Measurements from ENCODE around the gene CSF3R. TPM values are rescaled to one million over a fixed set of nuclear protein-coding genes. Genes with fewer than 3 reads are reported as not detected.

CSF3R gene
- total RNA-seq, 1 experiment from 2014 or later: 0.26 TPM

GRCh38 chr1:36419140-36419539, 63.6 kb downstream of the CSF3R start:
- H3K27me3 Mint-ChIP-seq (ENCODE audit: low read depth): no peaks in the 10 kb centered on the region
- H3K9me3 Mint-ChIP-seq: no peaks in the 10 kb centered on the region
- no peak overlapping the region for H3K4me3 Mint-ChIP-seq
- ChIA-PET POLR2A (no interaction called here), CTCF (interaction anchor here (0.6 to 2.1 kb wide), 7 partner anchors 30 to 164 kb away, joined by 3 to 12 read pairs (median 4); no protein-coding TSS in a partner anchor)
- TF ChIP-seq, protein P1, sequence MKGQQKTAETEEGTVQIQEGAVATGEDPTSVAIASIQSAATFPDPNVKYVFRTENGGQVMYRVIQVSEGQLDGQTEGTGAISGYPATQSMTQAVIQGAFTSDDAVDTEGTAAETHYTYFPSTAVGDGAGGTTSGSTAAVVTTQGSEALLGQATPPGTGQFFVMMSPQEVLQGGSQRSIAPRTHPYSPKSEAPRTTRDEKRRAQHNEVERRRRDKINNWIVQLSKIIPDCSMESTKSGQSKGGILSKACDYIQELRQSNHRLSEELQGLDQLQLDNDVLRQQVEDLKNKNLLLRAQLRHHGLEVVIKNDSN (CRISPR knock-in tag; IDR thresholded peaks at IDR 0.05): no peak
- TF ChIP-seq E2F5 (CRISPR knock-in tag; IDR thresholded peaks at IDR 0.05) (no peak), NR2C2 (CRISPR knock-in tag; IDR thresholded peaks at IDR 0.05) (no peak), MAX (CRISPR knock-in tag; IDR thresholded peaks at IDR 0.05) (no peak), FOXK1 (CRISPR knock-in tag; IDR thresholded peaks at IDR 0.05) (no peak), JUN (CRISPR knock-in tag; IDR thresholded peaks at IDR 0.05) (no peak), ZNF416 (CRISPR knock-in tag; IDR thresholded peaks at IDR 0.05) (no peak), ATF1 (CRISPR knock-in tag; IDR thresholded peaks at IDR 0.05) (no peak), ERG (CRISPR knock-in tag; IDR thresholded peaks at IDR 0.05) (no peak), TEAD1 (CRISPR knock-in tag; IDR thresholded peaks at IDR 0.05) (no peak), SOX15 (CRISPR knock-in tag; IDR thresholded peaks at IDR 0.05) (no peak), JAZF1 (CRISPR knock-in tag; IDR thresholded peaks at IDR 0.05) (no peak), IRF2 (CRISPR knock-in tag; IDR thresholded peaks at IDR 0.05; ENCODE audit: borderline replicate concordance, low read depth) (no peak)
- TF ChIP-seq, protein P2, sequence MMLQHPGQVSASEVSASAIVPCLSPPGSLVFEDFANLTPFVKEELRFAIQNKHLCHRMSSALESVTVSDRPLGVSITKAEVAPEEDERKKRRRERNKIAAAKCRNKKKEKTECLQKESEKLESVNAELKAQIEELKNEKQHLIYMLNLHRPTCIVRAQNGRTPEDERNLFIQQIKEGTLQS (CRISPR knock-in tag; conservative IDR thresholded peaks at IDR 0.05): no peak
- TF ChIP-seq, protein P3, sequence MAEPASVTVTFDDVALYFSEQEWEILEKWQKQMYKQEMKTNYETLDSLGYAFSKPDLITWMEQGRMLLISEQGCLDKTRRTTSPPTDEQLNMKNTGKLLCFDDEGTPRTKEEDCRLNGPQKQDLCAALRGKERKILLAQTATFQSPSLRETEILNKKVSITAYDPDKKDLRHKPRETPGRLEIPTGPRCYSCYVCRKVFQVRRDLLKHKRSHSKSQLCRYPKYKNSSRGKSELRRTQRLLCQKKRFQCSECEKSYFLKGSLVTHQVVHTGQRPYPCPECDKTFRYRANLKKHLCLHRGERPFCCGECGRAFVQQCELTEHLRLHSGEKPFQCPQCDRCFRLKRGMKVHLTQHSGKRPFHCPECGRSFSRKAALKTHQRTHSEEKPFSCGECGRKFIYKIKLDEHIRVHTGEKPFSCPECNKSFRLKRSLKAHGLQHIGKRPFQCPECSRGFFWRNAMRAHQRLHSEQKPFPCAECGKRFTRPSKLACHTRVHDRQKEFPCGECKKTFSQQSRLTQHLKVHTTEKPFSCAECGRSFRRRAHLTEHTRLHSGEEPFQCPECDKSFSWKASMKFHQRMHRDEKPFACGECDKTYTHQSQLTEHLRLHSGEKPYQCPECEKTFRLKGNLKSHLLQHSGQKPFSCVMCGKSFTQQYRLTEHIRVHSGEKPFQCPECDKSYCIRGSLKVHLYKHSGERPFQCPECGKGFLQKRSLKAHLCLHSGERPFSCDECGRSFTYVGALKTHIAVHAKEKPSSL (CRISPR knock-in tag; conservative IDR thresholded peaks at IDR 0.05): no peak
- TF ChIP-seq, protein P4, sequence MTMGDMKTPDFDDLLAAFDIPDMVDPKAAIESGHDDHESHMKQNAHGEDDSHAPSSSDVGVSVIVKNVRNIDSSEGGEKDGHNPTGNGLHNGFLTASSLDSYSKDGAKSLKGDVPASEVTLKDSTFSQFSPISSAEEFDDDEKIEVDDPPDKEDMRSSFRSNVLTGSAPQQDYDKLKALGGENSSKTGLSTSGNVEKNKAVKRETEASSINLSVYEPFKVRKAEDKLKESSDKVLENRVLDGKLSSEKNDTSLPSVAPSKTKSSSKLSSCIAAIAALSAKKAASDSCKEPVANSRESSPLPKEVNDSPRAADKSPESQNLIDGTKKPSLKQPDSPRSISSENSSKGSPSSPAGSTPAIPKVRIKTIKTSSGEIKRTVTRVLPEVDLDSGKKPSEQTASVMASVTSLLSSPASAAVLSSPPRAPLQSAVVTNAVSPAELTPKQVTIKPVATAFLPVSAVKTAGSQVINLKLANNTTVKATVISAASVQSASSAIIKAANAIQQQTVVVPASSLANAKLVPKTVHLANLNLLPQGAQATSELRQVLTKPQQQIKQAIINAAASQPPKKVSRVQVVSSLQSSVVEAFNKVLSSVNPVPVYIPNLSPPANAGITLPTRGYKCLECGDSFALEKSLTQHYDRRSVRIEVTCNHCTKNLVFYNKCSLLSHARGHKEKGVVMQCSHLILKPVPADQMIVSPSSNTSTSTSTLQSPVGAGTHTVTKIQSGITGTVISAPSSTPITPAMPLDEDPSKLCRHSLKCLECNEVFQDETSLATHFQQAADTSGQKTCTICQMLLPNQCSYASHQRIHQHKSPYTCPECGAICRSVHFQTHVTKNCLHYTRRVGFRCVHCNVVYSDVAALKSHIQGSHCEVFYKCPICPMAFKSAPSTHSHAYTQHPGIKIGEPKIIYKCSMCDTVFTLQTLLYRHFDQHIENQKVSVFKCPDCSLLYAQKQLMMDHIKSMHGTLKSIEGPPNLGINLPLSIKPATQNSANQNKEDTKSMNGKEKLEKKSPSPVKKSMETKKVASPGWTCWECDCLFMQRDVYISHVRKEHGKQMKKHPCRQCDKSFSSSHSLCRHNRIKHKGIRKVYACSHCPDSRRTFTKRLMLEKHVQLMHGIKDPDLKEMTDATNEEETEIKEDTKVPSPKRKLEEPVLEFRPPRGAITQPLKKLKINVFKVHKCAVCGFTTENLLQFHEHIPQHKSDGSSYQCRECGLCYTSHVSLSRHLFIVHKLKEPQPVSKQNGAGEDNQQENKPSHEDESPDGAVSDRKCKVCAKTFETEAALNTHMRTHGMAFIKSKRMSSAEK (CRISPR knock-in tag; IDR thresholded peaks at IDR 0.05; ENCODE audit: borderline replicate concordance): no peak
- ATAC-seq (no peak), DNase-seq (ENCODE audit: low spot score) (no peak)
- no peaks in the 10 kb centered on the region for H3K36me3 Mint-ChIP-seq
- H3K27ac Mint-ChIP-seq: no peak overlapping the region
- H3K4me1 Mint-ChIP-seq: peaks cover 11% of the 10 kb centered on the region

DNA sequence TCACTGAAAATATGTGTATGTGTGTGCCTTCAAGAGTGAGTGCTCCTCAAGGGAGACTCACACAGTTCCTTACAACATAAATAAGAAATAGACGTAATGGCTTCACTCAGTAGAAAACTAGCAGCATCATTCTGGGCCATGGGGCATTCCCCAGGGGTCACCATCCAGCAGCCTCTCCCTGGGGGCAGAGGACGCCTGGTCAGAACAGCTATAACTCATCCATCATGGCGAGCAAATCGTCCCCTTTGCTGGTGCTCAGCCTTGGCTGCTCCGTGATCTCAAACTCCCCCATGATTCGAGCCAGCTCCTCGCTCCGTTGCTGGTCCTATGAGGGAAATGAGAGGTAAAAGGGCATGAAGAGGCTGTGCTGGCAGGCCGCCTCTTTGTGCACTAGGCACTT, 64.8 kb downstream of the CSF3R start:
- H3K27me3 Mint-ChIP-seq (ENCODE audit: low read depth): no peaks in the 10 kb centered on the region
- no peak overlapping the region for H3K4me3 Mint-ChIP-seq
- H3K36me3 Mint-ChIP-seq: no peaks in the 10 kb centered on the region
- H3K9me3 Mint-ChIP-seq: no peaks in the 10 kb centered on the region
- H3K27ac Mint-ChIP-seq: peak overlapping the region; percentile 71; the same call in 1 of the 2 replicates
- POLR2A ChIA-PET: no interaction called here
- no peak for ATAC-seq
- CTCF ChIA-PET: interaction anchor here (1.1 to 1.8 kb wide), 2 partner anchors 49 to 75 kb away, joined by 3 to 8 read pairs; no protein-coding TSS in a partner anchor
- H3K4me1 Mint-ChIP-seq: peaks cover 11% of the 10 kb centered on the region
- no peak for DNase-seq (ENCODE audit: low spot score)
- no peak for TF ChIP-seq PREB (CRISPR knock-in tag; IDR thresholded peaks at IDR 0.05; ENCODE audit: borderline replicate concordance)
- TF ChIP-seq ZNF317 (CRISPR knock-in tag; IDR thresholded peaks at IDR 0.05; ENCODE audit: borderline replicate concordance, low read depth): no peak
- no peak for TF ChIP-seq ZNF281 (CRISPR knock-in tag; IDR thresholded peaks at IDR 0.05)
